Activated T-cell treated with anti-CD3 and anti-CD28 coated beads, Interleukin-2, amount 50 U/mL, for 4 hours (primary cell): ENCODE data around the gene TARP.
A peak's percentile ranks its signal among the peaks of the same experiment; 100 is the strongest.

ENCODE experiments used
- ATAC-seq, 2 donors: fragments of 200-7000 bp; cut with Tn5 transposase; one replicate each; pipeline ENCODE4 v1.10.0; 2021
- DNase-seq: peaks from one replicate; pipeline ENCODE4 v3.0.0-alpha.2; 2020
- H3K27me3 Mint-ChIP-seq: one replicate; pipeline ENCODE4 v1.8.0; 2021; ENCODE audit warnings: low read depth, mixed read lengths
- H3K36me3 Mint-ChIP-seq: one replicate; pipeline ENCODE4 v1.8.0; 2022; ENCODE audit warnings: mixed read lengths; ENCODE audit not compliant: insufficient read depth
- H3K4me1 Mint-ChIP-seq: one replicate; pipeline ENCODE4 v1.8.0; 2021; ENCODE audit warnings: low read depth, mixed read lengths
- H3K4me3 Mint-ChIP-seq: one replicate; pipeline ENCODE4 v1.8.0; 2021; ENCODE audit warnings: mild to moderate bottlenecking, moderate library complexity, mixed read lengths
- H3K9me3 Mint-ChIP-seq: one replicate; pipeline ENCODE4 v1.8.0; 2021; ENCODE audit warnings: mixed read lengths

Gene TARP

GRCh38 chr7:38273286-38273995, at the start of gene TARP:
TARP (minus strand) TSS chr7:38273636.
- ATAC-seq (no peak), DNase-seq (no peak)
- Mint-ChIP-seq H3K27me3 (no peaks in the 10 kb centered on the region), H3K9me3 (no peaks in the 10 kb centered on the region), H3K4me3 (peak within 1 kb of the TSS; percentile 72), H3K4me1 (no peaks in the 10 kb centered on the region), H3K36me3 (no peaks in the 10 kb centered on the region)

GRCh38 chr7:38323156-38323555, 49.7 kb upstream of the TARP start:
- no peaks in the 10 kb centered on the region for H3K27me3 Mint-ChIP-seq
- no peak for DNase-seq
- no peak for ATAC-seq
- H3K4me1 Mint-ChIP-seq = peaks cover 39% of the 10 kb centered on the region
- no peaks in the 10 kb centered on the region for H3K36me3 Mint-ChIP-seq
- no peak overlapping the region for H3K4me3 Mint-ChIP-seq
- H3K9me3 Mint-ChIP-seq = no peaks in the 10 kb centered on the region

GRCh38 chr7:38322461-38322860, 49.0 kb upstream of the TARP start:
- H3K4me3 Mint-ChIP-seq = no peak overlapping the region
- no peaks in the 10 kb centered on the region for H3K9me3 Mint-ChIP-seq
- ATAC-seq = no peak
- peaks cover 39% of the 10 kb centered on the region for H3K4me1 Mint-ChIP-seq
- H3K36me3 Mint-ChIP-seq = no peaks in the 10 kb centered on the region
- no peaks in the 10 kb centered on the region for H3K27me3 Mint-ChIP-seq
- no peak for DNase-seq

GRCh38 chr7:38321967-38322366, 48.5 kb upstream of the TARP start:
- Mint-ChIP-seq H3K4me1 (peaks cover 36% of the 10 kb centered on the region), H3K4me3 (no peak overlapping the region), H3K9me3 (no peaks in the 10 kb centered on the region), H3K27me3 (no peaks in the 10 kb centered on the region), H3K36me3 (no peaks in the 10 kb centered on the region)
- DNase-seq = no peak
- ATAC-seq = no peak

- ATAC-seq (peak; percentile 46 to 57), DNase-seq (no peak)
- H3K4me1 Mint-ChIP-seq = peaks cover 32% of the 10 kb centered on the region
- no peaks in the 10 kb centered on the region for H3K9me3 Mint-ChIP-seq
- H3K36me3 Mint-ChIP-seq = no peaks in the 10 kb centered on the region
- H3K27me3 Mint-ChIP-seq = no peaks in the 10 kb centered on the region
- H3K4me3 Mint-ChIP-seq = no peak overlapping the region
These were observed 48.1 kb upstream of the TARP start for GRCh38 chr7:38321515-38321944.

- ATAC-seq (no peak), DNase-seq (no peak)
- Mint-ChIP-seq H3K4me1 (peaks cover 32% of the 10 kb centered on the region), H3K27me3 (no peaks in the 10 kb centered on the region), H3K9me3 (no peaks in the 10 kb centered on the region), H3K4me3 (no peak overlapping the region), H3K36me3 (no peaks in the 10 kb centered on the region)
These were observed 47.6 kb upstream of the TARP start for GRCh38 chr7:38321050-38321449.

- Mint-ChIP-seq H3K4me3 (peak overlapping the region; percentile 45), H3K4me1 (peaks cover 32% of the 10 kb centered on the region), H3K36me3 (no peaks in the 10 kb centered on the region), H3K27me3 (no peaks in the 10 kb centered on the region), H3K9me3 (no peaks in the 10 kb centered on the region)
- ATAC-seq (no peak), DNase-seq (no peak)
These were observed 46.4 kb upstream of the TARP start for GRCh38 chr7:38319873-38320272.

GRCh38 chr7:38318803-38319416, 45.5 kb upstream of the TARP start:
- peaks cover 33% of the 10 kb centered on the region for H3K4me1 Mint-ChIP-seq
- peak overlapping the region; percentile 59 for H3K4me3 Mint-ChIP-seq
- H3K27me3 Mint-ChIP-seq = no peaks in the 10 kb centered on the region
- ATAC-seq (peak; percentile 46 to 56), DNase-seq (no peak)
- H3K9me3 Mint-ChIP-seq = no peaks in the 10 kb centered on the region
- no peaks in the 10 kb centered on the region for H3K36me3 Mint-ChIP-seq

GRCh38 chr7:38318241-38318640, 44.8 kb upstream of the TARP start:
- DNase-seq (no peak), ATAC-seq (no peak)
- Mint-ChIP-seq H3K27me3 (no peaks in the 10 kb centered on the region), H3K36me3 (no peaks in the 10 kb centered on the region), H3K4me3 (peak overlapping the region; percentile 59), H3K9me3 (no peaks in the 10 kb centered on the region), H3K4me1 (peaks cover 35% of the 10 kb centered on the region)

GRCh38 chr7:38317515-38317914, 44.1 kb upstream of the TARP start:
- H3K4me1 Mint-ChIP-seq = peaks cover 40% of the 10 kb centered on the region
- ATAC-seq = peak in 1 of 2 donors; percentile 41

GRCh38 chr7:38316733-38317360, 43.4 kb upstream of the TARP start:
- H3K9me3 Mint-ChIP-seq = no peaks in the 10 kb centered on the region
- DNase-seq = no peak
- no peaks in the 10 kb centered on the region for H3K27me3 Mint-ChIP-seq
- H3K4me3 Mint-ChIP-seq = peak overlapping the region; percentile 61
- no peak for ATAC-seq
- no peaks in the 10 kb centered on the region for H3K36me3 Mint-ChIP-seq
- peaks cover 40% of the 10 kb centered on the region for H3K4me1 Mint-ChIP-seq

More at GRCh38 chr7:38317515-38317914, 44.1 kb upstream of the TARP start:
- Mint-ChIP-seq H3K4me3 (peak overlapping the region; percentile 59), H3K9me3 (no peaks in the 10 kb centered on the region), H3K36me3 (no peaks in the 10 kb centered on the region), H3K27me3 (no peaks in the 10 kb centered on the region)
- no peak for DNase-seq

- Mint-ChIP-seq H3K9me3 (no peaks in the 10 kb centered on the region), H3K36me3 (no peaks in the 10 kb centered on the region), H3K27me3 (no peaks in the 10 kb centered on the region), H3K4me3 (no peak overlapping the region), H3K4me1 (peaks cover 33% of the 10 kb centered on the region)
- ATAC-seq (no peak), DNase-seq (no peak)
These were observed 42.0 kb upstream of the TARP start for GRCh38 chr7:38315410-38315809.

- H3K36me3 Mint-ChIP-seq = no peaks in the 10 kb centered on the region
- peaks cover 23% of the 10 kb centered on the region for H3K4me1 Mint-ChIP-seq
- DNase-seq (no peak), ATAC-seq (no peak)
- no peaks in the 10 kb centered on the region for H3K27me3 Mint-ChIP-seq
- H3K9me3 Mint-ChIP-seq = no peaks in the 10 kb centered on the region
- H3K4me3 Mint-ChIP-seq = no peak overlapping the region
These were observed 39.4 kb upstream of the TARP start for GRCh38 chr7:38312821-38313220.

- Mint-ChIP-seq H3K9me3 (no peaks in the 10 kb centered on the region), H3K27me3 (no peaks in the 10 kb centered on the region), H3K4me3 (peak overlapping the region; percentile 70), H3K4me1 (peaks cover 27% of the 10 kb centered on the region), H3K36me3 (no peaks in the 10 kb centered on the region)
- peak in 1 of 2 donors; percentile 34 for ATAC-seq
- no peak for DNase-seq
These were observed 38.0 kb upstream of the TARP start for GRCh38 chr7:38311329-38311937.
